NK-92 (cell line): Measurements from ENCODE around the gene PLA2R1.
"Not testable (repeated sequence)": the region's sequence is repeated elsewhere in the genome, so short reads cannot be mapped to it uniquely, and the experiment has no call there.

Experiments
- DNase-seq: peaks from one replicate; lab custom pipeline; 2025; ENCODE audit not compliant: unreplicated experiment; lab: John Stamatoyannopoulos, UW

The PLA2R1 gene

GRCh38 chr2:160063879-160064612 lies 1.6 kb upstream of the PLA2R1 start:
- DNase-seq, result no peak

DNA sequence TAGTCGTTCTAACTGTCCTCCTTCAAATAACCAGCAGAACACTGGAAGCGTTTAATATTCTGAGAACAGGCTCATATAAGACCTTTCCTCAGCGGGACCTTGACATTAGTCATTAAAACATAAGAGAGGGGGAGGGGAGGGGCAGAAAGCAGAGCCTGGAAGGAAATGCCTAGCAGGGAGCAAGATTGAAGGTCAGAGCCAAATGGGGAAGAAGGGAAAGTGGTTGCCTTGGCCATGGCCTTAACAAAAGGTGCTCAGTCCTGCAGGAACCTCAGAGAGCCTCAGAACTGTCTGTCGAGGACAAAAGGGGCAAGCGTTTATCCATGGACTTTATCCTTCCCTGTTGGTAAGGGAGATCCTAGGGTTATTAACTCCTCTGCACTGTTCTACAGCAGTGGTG lies 856 bp upstream of the PLA2R1 start:
- no peak for DNase-seq

DNA sequence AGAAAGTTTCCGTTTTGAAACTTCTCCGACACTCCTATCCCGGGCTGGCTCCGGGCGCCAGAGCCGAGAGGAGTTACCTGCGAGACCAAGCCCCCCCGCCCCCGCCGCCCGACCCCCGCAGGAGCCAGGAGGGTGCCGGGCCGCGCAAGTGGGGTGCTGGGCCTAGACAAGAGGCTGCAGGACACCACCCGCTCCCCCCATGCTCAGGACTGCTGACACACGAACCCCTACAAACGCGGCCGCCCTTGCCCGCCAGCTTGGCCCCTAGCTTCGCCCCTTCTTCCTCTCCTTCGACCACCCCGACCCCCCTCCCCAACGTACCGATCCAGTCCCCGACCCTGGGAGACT lies 497 bp downstream of the PLA2R1 start:
- no peak for DNase-seq

- no peak for DNase-seq
These were observed 882 bp downstream of the PLA2R1 start for GRCh38 chr2:160061533-160061932.

DNA sequence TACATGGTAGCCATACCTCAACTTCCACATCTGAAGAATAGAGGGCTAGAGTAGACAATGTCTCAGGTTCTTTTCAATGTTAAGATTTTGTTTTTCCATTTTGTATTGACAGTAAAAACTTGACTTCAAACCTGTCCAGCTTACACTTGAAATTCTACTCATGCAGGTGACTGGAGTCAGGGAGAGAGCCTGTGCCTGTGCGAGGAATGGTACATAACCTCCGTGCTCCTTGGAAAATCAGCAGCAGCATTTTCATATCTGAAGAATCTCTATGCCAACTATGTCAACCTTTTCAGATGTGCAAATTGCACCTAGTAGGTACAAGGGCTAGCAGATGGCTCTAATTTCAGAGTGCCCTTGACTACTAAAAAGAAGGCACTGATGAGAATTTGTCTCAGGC lies 2.1 kb downstream of the PLA2R1 start:
- no peak for DNase-seq

DNA sequence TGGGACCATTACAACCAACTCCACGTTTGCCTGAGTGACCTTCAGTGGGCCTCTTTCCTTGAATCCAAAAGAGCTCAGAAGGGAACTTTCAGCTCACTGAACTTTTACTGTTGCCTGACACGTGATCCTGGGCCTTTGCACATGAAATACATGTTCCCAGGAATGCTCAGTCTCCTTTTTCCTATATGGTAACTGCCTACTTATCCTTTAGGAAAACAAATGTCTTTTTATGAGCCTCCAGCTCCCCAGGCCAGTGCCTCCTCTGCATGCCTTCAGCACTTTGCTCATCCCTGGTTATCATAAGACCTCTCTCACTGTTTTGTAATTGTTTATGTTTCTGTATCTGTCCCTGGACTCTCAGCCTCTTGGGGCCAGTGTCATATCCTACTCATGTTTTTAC lies 5.1 kb downstream of the PLA2R1 start:
- no peak for DNase-seq

DNA sequence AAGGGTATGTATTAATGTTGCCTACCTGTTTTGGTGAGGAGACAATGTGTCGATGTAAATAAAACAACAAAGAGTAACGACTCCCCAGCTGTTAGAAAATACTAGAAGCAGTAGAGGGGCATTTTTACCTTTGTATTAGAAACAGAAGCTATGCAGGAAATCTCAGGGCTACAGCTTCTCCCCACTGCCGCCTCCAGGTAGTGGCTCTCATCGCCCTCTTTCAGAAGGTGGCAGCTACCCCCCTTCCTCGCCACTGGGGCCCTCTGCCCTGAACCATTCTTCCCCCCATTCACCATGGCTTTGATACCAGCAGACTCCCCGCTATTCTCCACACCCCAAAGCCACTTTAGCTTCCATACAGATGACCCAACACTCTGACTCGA lies 6.7 kb downstream of the PLA2R1 start:
- no peak for DNase-seq

DNA sequence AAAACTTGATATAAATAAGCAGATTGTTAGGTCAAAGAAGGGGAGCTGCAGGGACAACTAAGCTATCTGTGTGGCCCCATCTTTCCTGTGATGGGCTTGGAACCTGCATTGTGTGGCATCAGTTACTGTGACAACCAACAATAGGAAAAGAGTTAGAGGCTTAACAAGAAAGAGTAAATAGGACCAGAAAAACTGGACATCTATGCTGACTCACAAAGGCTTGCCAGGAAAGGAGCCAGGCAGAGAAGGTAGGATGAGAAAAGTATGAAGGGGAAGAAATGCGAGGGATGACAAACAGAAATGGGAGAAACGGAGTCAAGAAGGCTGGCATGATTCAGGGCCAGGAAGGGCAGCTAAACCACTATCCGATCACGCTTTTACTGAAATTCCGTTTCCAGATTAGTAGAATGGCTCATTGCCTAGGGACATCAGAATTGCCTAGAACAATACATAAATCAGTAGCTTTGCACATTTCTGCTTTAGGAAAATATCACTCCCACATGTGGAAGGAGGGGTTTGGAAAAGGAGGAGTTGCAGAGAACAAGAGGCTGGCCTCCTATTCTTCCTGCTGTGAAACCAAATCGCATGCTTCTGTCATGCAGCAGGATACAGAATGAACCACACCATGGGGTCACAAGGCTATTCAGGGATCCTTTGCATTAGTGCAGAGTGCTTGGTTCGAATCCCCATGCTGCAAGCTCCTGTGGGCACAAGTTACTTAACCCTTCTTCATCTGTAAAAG lies 7.3 kb downstream of the PLA2R1 start:
- DNase-seq, result no peak

GRCh38 chr2:160053946-160054345 lies 8.5 kb downstream of the PLA2R1 start:
- DNase-seq, result no peak

DNA sequence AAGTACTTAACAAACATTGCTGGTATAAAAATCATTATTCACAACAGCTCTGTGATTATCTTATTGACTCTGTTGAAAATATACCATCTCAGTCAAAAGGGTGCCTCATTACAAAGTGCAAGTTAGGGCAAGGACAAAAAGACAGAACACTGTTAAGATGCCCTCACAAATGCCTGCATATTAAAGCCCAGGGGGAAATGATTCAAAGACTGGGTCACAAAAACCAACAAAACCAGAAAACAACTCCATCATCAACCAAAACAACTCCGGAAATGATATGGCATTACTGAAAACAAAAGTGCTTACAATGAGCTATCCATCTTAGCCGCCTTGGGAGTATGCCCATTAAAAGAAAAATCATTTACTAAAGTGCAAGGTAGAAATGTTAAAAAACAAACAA lies 9.9 kb downstream of the PLA2R1 start:
- no peak for DNase-seq

DNA sequence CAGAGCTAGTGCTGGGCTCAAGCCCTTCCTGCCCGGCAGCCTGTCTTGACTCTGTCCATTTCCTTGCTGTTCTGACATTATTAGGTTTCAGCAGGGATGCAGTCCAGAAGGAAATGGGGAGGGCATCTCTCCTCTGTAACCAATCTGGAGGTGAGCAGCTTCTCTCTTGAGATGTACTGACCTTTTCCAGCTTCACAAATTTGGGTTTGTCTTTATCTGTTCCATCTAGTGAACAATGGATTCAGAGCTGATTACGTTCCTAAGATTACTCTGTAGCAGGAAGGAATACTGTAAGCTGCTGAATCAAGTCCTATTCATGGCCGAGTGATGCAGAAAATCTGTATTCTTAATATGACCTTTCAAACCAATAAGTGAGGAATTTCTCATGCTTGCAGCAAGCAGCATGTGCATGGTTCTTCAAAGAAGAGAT lies 11.0 kb downstream of the PLA2R1 start:
- DNase-seq, result no peak

DNA sequence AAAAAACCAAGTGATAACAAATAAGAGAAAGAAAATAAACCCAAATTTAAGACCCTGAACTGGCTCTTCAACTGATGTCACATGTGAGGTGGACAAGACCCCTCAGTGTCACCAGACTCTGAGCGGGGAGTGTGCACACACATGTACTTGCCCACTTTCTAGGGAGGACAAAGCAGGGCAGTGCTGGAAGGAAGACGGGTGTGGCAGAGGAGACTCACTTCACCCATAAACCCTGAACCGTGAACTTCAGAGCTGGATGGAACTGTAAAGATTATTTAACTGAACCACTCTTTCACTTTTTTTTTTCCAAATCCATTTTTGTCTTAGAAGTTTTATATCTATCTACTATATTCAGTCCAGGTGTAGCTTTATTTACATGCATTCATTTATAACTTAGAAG lies 12.3 kb downstream of the PLA2R1 start:
- no peak for DNase-seq

GRCh38 chr2:160045703-160046210 lies 16.7 kb downstream of the PLA2R1 start:
- no peak for DNase-seq

DNA sequence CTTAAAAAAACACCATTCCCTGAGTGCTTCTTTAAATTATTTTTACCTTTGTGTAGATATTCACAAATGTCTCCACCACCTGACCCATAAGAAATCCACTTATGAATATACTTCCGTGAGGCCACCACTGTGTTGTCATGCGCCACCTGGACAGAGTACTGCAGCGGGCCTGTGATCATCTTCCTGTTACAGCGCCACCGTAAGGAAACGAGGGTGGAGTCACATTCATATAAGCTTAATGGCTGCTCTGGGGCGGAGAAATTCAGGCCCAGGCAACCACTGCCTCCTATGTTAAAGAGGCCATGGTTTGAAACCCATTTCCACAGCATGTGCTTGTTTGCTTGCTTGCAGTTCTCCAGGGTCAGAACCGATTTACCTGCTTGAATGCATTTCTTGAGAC lies 17.7 kb downstream of the PLA2R1 start:
- DNase-seq, result no peak

DNA sequence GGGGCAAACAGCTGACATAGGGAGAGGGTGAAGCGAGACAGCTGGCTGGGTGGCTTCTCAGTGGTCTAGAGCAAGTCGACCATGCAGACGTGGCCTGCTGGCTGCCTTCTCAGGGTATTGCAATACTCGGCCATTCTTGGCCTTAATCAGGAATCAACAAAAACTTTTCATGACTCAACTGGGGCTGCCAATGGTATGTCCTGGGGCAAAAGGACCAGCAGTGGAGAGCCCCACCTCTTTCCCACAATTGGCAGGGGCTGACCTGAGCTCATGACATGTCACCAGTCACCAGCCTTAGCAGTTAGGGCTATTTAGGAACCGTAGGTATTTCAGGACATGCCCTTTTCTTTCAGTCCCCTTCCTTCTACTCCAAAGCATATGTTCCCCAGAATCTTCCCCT lies 19.1 kb downstream of the PLA2R1 start:
- DNase-seq, result no peak

GRCh38 chr2:160042054-160042453 lies 20.4 kb downstream of the PLA2R1 start:
- DNase-seq, result no peak

DNA sequence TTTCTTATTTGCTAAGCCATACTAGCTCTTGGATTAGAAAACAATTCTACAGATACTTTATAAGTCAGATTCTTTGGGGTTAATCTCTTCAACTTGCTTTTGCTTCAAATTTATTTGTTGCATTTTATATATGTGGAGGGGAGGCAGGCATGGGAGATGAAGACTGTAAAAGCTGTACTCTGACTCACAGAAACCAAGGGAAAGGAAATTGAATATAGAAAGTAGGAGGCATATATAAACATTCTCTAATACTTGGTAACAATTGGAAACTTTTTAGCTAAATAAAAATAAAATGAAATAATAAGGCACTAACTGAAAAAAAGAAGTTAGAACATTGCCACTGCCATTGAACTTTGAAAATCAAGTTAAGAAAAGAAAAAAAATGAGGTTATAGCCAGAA lies 21.3 kb downstream of the PLA2R1 start:
- DNase-seq, result no peak

GRCh38 chr2:160039166-160039903 lies 23.1 kb downstream of the PLA2R1 start:
- DNase-seq, result no peak

- not testable (repeated sequence) for DNase-seq
These were observed 23.8 kb downstream of the PLA2R1 start for GRCh38 chr2:160038662-160039061.

GRCh38 chr2:160036736-160037135 lies 25.7 kb downstream of the PLA2R1 start:
- DNase-seq, result no peak

DNA sequence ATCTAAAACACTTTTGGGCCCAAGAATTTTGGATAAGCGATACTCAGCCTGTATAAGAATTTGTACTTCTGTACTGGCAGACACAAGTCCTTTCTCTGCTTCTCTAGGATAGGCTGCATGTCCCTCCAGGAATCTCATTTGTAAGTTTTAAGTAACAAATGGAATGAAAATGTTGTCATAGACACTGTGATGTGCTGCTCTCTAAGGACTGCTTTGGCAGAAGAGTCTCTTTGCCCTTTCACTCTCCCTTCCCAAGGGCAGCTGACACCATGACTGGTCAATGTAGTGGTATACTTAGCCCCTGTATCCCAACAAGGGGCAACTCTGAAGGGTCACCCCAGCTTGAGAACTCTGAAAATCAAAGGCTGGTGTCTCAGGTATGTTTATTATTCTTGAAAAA lies 27.3 kb downstream of the PLA2R1 start:
- DNase-seq, result no peak

- DNase-seq, result no peak
These were observed 28.0 kb downstream of the PLA2R1 start for GRCh38 chr2:160034396-160034795.
